Subcutaneous abdominal adipose tissue (tissue), 5 donors: ENCODE data around the gene ACBD4.
A peak's percentile ranks its signal among the peaks of the same experiment; 100 is the strongest.
"Not testable (repeated sequence)": the region's sequence is repeated elsewhere in the genome, so short reads cannot be mapped to it uniquely, and the experiment has no call there.

Source experiments
- H3K27ac ChIP-seq: one replicate; pipeline ENCODE4 v1.7.0; 2013; ENCODE audit warnings: low read depth, mild to moderate bottlenecking, inconsistent platforms, low read length, moderate library complexity
- H3K27me3 ChIP-seq, 5 donors: one replicate each; pipeline ENCODE4 v1.7.0; 2013; ENCODE audit warnings: low read length in 5 of 5, inconsistent platforms in 1 of 5; ENCODE audit not compliant: control insufficient read depth in 5 of 5, insufficient read depth in 4 of 5
- H3K36me3 ChIP-seq, 5 donors: one replicate each; pipeline ENCODE4 v1.7.0; 2013; ENCODE audit warnings: low read length in 5 of 5; ENCODE audit not compliant: control insufficient read depth in 5 of 5, insufficient read depth in 5 of 5
- H3K4me1 ChIP-seq, 5 donors: one replicate each; pipeline ENCODE4 v1.7.0; 2013; ENCODE audit warnings: low read length in 5 of 5, mild to moderate bottlenecking in 3 of 5, moderate library complexity in 1 of 5; ENCODE audit not compliant: control insufficient read depth in 5 of 5, insufficient read depth in 5 of 5
- H3K4me3 ChIP-seq, 5 donors: one replicate each; pipeline ENCODE4 v1.7.0; 2013; ENCODE audit warnings: low read length in 5 of 5, low read depth in 1 of 5
- H3K9ac ChIP-seq, 5 donors: one replicate each; pipeline ENCODE4 v1.7.0; 2013; ENCODE audit warnings: low read length in 5 of 5, mild to moderate bottlenecking in 4 of 5, moderate library complexity in 3 of 5
- H3K9me3 ChIP-seq, 5 donors: one replicate each; pipeline ENCODE4 v1.7.0; 2013; ENCODE audit warnings: low read length in 5 of 5; ENCODE audit not compliant: control insufficient read depth in 5 of 5
- donor health status: healthy.
- donor health status: healthy.
- donor health status: healthy.
- donor health status: healthy.
- donor health status: healthy.

Gene ACBD4

GRCh38 chr17:45118691-45119090, 16.8 kb upstream of the ACBD4 start:
- H3K36me3 ChIP-seq, result peaks cover 0 to 67% (median 43%) of the 10 kb centered on the region in 5 donors
- H3K9ac ChIP-seq, result no peak overlapping the region
- no peaks in the 10 kb centered on the region for H3K27me3 ChIP-seq
- peaks cover 7 to 41% (median 16%) of the 10 kb centered on the region in 5 donors for H3K4me1 ChIP-seq
- no peak overlapping the region for H3K27ac ChIP-seq
- H3K4me3 ChIP-seq, result no peak overlapping the region
- H3K9me3 ChIP-seq, result no peaks in the 10 kb centered on the region

- peaks cover 7 to 47% (median 26%) of the 10 kb centered on the region in 5 donors for H3K4me1 ChIP-seq
- H3K36me3 ChIP-seq, result peaks cover 0 to 54% (median 37%) of the 10 kb centered on the region in 5 donors
- H3K4me3 ChIP-seq, result no peak overlapping the region
- H3K9ac ChIP-seq, result no peak overlapping the region
- no peaks in the 10 kb centered on the region for H3K9me3 ChIP-seq
- no peak overlapping the region for H3K27ac ChIP-seq
- H3K27me3 ChIP-seq, result no peaks in the 10 kb centered on the region
These were observed 15.5 kb upstream of the ACBD4 start for GRCh38 chr17:45119964-45120363.

GRCh38 chr17:45120558-45120957, 14.9 kb upstream of the ACBD4 start:
- Histone ChIP-seq H3K9ac (no peak overlapping the region), H3K27ac (no peak overlapping the region), H3K4me1 (peaks cover 7 to 47% (median 26%) of the 10 kb centered on the region in 5 donors), H3K27me3 (no peaks in the 10 kb centered on the region), H3K9me3 (no peaks in the 10 kb centered on the region), H3K4me3 (no peak overlapping the region), H3K36me3 (peaks cover 0 to 48% (median 34%) of the 10 kb centered on the region in 5 donors)

GRCh38 chr17:45121055-45121454, 14.4 kb upstream of the ACBD4 start:
- peaks cover 7 to 47% (median 26%) of the 10 kb centered on the region in 5 donors for H3K4me1 ChIP-seq
- no peaks in the 10 kb centered on the region for H3K9me3 ChIP-seq
- no peak overlapping the region for H3K9ac ChIP-seq
- peaks cover 0 to 46% (median 30%) of the 10 kb centered on the region in 5 donors for H3K36me3 ChIP-seq
- H3K4me3 ChIP-seq, result no peak overlapping the region
- H3K27ac ChIP-seq, result no peak overlapping the region
- no peaks in the 10 kb centered on the region for H3K27me3 ChIP-seq

- H3K9ac ChIP-seq, result peak overlapping the region in 2 of 5 donors; percentile 17 to 56
- peak overlapping the region; percentile 16 for H3K27ac ChIP-seq
- H3K27me3 ChIP-seq, result no peaks in the 10 kb centered on the region
- H3K4me3 ChIP-seq, result no peak overlapping the region
- H3K9me3 ChIP-seq, result no peaks in the 10 kb centered on the region
- H3K4me1 ChIP-seq, result peaks cover 11 to 61% (median 40%) of the 10 kb centered on the region in 5 donors
- H3K36me3 ChIP-seq, result peaks cover 0 to 27% (median 14%) of the 10 kb centered on the region in 5 donors
These were observed 12.3 kb upstream of the ACBD4 start for GRCh38 chr17:45123076-45123770.

- Histone ChIP-seq H3K4me1 (peaks cover 14 to 68% (median 49%) of the 10 kb centered on the region in 5 donors), H3K27ac (peak overlapping the region; percentile 50), H3K9me3 (no peaks in the 10 kb centered on the region), H3K4me3 (no peak overlapping the region), H3K9ac (peak overlapping the region in 2 of 5 donors; percentile 30 to 42), H3K36me3 (peaks cover 0 to 18% (median 8%) of the 10 kb centered on the region in 5 donors), H3K27me3 (no peaks in the 10 kb centered on the region)
These were observed 11.3 kb upstream of the ACBD4 start for GRCh38 chr17:45123930-45124796.

- not testable (repeated sequence) for H3K4me3 ChIP-seq, H3K9ac ChIP-seq, H3K9me3 ChIP-seq, H3K27me3 ChIP-seq
- Histone ChIP-seq H3K36me3 (peaks cover 0 to 12% (median 3%) of the 10 kb centered on the region in 5 donors), H3K4me1 (peaks cover 15 to 68% (median 52%) of the 10 kb centered on the region in 5 donors), H3K27ac (peak overlapping the region; percentile 50)
These were observed 10.7 kb upstream of the ACBD4 start for GRCh38 chr17:45124797-45125122.

- Histone ChIP-seq H3K36me3 (peaks cover 0 to 4% (median 0%) of the 10 kb centered on the region in 5 donors), H3K27ac (no peak overlapping the region)
These were observed 10.0 kb upstream of the ACBD4 start for GRCh38 chr17:45125509-45125908.

GRCh38 chr17:45127207-45127547, 8.3 kb upstream of the ACBD4 start:
- Histone ChIP-seq H3K27me3 (no peaks in the 10 kb centered on the region), H3K9me3 (no peaks in the 10 kb centered on the region), H3K4me3 (peak overlapping the region in 1 of 5 donors; percentile 37), H3K4me1 (peaks cover 12 to 79% (median 66%) of the 10 kb centered on the region in 5 donors), H3K27ac (peak overlapping the region; percentile 77), H3K9ac (peak overlapping the region in 2 of 5 donors; percentile 17 to 20), H3K36me3 (no peaks in the 10 kb centered on the region)

More at GRCh38 chr17:45125509-45125908, 10.0 kb upstream of the ACBD4 start:
- H3K9ac ChIP-seq, result no peak overlapping the region
- H3K27me3 ChIP-seq, result no peaks in the 10 kb centered on the region
- no peak overlapping the region for H3K4me3 ChIP-seq
- peaks cover 12 to 68% (median 52%) of the 10 kb centered on the region in 5 donors for H3K4me1 ChIP-seq
- H3K9me3 ChIP-seq, result no peaks in the 10 kb centered on the region
